ENCODE measurements around the gene ATP6V1G3.

ATP6V1G3 gene

DNA sequence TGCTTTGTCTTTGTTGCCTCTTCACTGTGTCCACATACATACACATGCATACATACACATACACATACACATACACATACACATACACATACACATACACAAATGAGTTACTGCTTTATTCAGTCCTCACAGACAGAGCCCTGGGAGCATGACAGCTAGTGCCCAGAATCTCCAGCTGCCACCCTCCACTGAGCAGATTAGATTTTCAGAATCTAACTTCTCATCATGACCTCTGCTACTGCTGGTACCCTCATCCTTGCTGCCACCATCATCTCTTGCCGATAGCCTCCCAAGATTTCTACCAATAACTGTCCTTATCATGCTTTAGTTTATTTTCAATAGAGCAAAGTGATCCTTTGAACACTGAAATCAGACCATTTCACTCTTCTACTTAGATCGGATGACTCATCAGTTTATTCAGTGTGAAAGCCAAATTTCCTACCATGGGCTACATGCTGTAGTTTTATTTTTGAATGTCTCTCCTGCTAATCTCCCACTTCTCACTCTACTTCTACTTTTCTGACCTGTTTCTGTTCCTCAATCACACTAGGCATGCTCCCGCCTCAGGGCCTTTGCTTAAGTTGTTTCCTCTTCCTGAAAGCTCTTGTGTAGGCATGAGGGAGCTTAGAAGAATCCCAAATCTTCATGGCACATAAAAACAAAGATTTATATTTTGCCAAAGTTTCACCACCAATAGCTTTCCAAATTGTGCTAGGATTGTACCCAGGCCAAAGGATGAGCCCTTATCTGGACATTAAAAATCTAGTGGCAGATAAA is 43.0 kb downstream of the ATP6V1G3 start:
- H3K27ac ChIP-seq (ENCODE audit: extremely low read depth, low read depth, low read length), result no peak overlapping the region
- H3K4me1 ChIP-seq (ENCODE audit: control insufficient read depth, insufficient read depth, low read length), result no peaks in the 10 kb centered on the region
- no peaks in the 10 kb centered on the region for H3K9me3 ChIP-seq (ENCODE audit: control insufficient read depth, insufficient read depth, low read depth, low read length)
- no peak for TF ChIP-seq EGR2 (tag by site-specific recombination; IDR thresholded peaks at IDR 0.05; ENCODE audit: low read depth)
- TF ChIP-seq YY2 (tag by site-specific recombination; IDR thresholded peaks at IDR 0.05), result no peak
- no peak for TF ChIP-seq ZNF239 (tag by site-specific recombination; IDR thresholded peaks at IDR 0.05)
- no peak for TF ChIP-seq ZNF202 (tag by site-specific recombination; IDR thresholded peaks at IDR 0.05; ENCODE audit: borderline replicate concordance)
- no peak for TF ChIP-seq ZNF24 (tag by site-specific recombination; IDR thresholded peaks at IDR 0.05)
- TF ChIP-seq, protein P1, sequence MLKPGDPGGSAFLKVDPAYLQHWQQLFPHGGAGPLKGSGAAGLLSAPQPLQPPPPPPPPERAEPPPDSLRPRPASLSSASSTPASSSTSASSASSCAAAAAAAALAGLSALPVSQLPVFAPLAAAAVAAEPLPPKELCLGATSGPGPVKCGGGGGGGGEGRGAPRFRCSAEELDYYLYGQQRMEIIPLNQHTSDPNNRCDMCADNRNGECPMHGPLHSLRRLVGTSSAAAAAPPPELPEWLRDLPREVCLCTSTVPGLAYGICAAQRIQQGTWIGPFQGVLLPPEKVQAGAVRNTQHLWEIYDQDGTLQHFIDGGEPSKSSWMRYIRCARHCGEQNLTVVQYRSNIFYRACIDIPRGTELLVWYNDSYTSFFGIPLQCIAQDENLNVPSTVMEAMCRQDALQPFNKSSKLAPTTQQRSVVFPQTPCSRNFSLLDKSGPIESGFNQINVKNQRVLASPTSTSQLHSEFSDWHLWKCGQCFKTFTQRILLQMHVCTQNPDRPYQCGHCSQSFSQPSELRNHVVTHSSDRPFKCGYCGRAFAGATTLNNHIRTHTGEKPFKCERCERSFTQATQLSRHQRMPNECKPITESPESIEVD (tag by site-specific recombination; IDR thresholded peaks at IDR 0.05), result no peak
- no peak for TF ChIP-seq ZNF501 (tag by site-specific recombination; IDR thresholded peaks at IDR 0.05)
- no peak for TF ChIP-seq FEZF1 (tag by site-specific recombination; IDR thresholded peaks at IDR 0.05)
- ChIA-PET CTCF (interaction anchor here (0.7 kb wide), 1 partner anchor 26 kb away, joined by 3 read pairs; no protein-coding TSS in a partner anchor), POLR2A (no interaction called here)
- no peaks in the 10 kb centered on the region for H3K36me3 ChIP-seq (ENCODE audit: control insufficient read depth in 2 of 2, insufficient read depth in 1 of 2, low read length in 2 of 2)
- H3K4me3 ChIP-seq (ENCODE audit: low read depth, low read length), result no peak overlapping the region

DNA sequence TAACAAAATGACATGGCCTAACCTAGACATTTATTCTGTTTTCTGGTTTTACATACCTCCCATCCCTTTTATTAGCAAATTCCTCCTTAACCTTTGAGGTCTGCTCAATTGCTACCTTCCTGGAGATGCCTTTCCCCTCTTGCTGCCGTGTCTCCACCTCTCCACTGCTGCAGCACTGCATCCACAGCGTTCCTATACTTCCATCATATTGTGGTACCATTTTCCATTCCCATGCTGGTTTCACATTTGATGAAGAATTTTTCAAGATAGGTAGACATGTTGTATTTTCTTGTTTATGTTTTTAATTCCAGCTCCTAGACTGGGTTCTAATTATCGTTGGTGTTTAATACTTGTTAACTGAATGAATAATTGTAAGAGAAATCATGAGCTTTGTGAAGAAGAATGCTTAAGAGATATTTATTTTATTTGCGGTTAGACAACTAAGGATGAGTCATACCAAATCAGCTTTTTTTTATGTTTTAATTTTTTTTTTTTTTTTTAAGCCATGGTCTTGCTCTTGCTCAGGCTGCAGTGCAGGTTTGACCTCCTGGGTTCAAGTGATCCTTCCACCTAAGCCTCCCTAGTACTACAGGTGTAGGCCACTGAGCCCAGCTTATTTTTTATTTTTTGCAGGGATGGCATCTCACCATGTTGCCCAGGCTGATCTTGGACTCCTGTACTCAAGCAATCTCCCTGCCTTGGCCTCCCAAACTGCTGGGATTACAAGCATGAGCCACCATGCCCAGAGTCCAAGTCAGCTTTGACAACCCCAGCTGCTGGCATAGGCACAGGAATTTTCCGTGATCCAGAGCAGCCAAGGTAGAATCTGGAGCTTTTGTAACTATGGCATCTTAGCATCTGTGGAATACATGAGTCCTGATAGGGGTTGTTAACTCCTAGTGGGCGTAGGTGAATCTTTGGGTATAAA is 44.0 kb downstream of the ATP6V1G3 start:
- no peaks in the 10 kb centered on the region for H3K4me1 ChIP-seq (ENCODE audit: control insufficient read depth, insufficient read depth, low read length)
- H3K9me3 ChIP-seq (ENCODE audit: control insufficient read depth, insufficient read depth, low read depth, low read length), result no peaks in the 10 kb centered on the region
- CTCF ChIA-PET, result interaction anchor here (0.7 kb wide), 1 partner anchor 970 kb away, joined by 4 read pairs; no protein-coding TSS in a partner anchor
- no peak overlapping the region for H3K27ac ChIP-seq (ENCODE audit: extremely low read depth, low read depth, low read length)
- TF ChIP-seq ZNF621 (tag by site-specific recombination; IDR thresholded peaks at IDR 0.05) (no peak), ZNF777 (tag by site-specific recombination; IDR thresholded peaks at IDR 0.05; ENCODE audit: borderline replicate concordance) (no peak), ZNF629 (tag by site-specific recombination; IDR thresholded peaks at IDR 0.05) (no peak), ZSCAN16 (tag by site-specific recombination; IDR thresholded peaks at IDR 0.05) (no peak), ZNF701 (tag by site-specific recombination; IDR thresholded peaks at IDR 0.05) (no peak), ZBTB7A (tag by site-specific recombination; IDR thresholded peaks at IDR 0.05; ENCODE audit: low read depth) (no peak), KLF1 (tag by site-specific recombination; IDR thresholded peaks at IDR 0.05) (no peak), GLI2 (tag by site-specific recombination; IDR thresholded peaks at IDR 0.05; ENCODE audit: borderline replicate concordance, low read depth) (no peak)
- TF ChIP-seq, protein P2, sequence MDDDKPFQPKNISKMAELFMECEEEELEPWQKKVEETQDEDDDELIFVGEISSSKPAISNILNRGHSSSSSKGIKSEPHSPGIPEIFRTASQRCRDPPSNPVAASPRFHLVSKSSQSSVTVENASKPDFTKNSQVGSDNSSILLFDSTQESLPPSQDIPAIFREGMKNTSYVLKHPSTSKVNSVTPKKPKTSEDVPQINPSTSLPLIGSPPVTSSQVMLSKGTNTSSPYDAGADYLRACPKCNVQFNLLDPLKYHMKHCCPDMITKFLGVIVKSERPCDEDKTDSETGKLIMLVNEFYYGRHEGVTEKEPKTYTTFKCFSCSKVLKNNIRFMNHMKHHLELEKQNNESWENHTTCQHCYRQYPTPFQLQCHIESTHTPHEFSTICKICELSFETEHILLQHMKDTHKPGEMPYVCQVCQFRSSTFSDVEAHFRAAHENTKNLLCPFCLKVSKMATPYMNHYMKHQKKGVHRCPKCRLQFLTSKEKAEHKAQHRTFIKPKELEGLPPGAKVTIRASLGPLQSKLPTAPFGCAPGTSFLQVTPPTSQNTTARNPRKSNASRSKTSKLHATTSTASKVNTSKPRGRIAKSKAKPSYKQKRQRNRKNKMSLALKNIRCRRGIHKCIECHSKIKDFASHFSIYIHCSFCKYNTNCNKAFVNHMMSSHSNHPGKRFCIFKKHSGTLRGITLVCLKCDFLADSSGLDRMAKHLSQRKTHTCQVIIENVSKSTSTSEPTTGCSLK (tag by site-specific recombination; IDR thresholded peaks at IDR 0.05), result no peak
- TF ChIP-seq, protein P3, sequence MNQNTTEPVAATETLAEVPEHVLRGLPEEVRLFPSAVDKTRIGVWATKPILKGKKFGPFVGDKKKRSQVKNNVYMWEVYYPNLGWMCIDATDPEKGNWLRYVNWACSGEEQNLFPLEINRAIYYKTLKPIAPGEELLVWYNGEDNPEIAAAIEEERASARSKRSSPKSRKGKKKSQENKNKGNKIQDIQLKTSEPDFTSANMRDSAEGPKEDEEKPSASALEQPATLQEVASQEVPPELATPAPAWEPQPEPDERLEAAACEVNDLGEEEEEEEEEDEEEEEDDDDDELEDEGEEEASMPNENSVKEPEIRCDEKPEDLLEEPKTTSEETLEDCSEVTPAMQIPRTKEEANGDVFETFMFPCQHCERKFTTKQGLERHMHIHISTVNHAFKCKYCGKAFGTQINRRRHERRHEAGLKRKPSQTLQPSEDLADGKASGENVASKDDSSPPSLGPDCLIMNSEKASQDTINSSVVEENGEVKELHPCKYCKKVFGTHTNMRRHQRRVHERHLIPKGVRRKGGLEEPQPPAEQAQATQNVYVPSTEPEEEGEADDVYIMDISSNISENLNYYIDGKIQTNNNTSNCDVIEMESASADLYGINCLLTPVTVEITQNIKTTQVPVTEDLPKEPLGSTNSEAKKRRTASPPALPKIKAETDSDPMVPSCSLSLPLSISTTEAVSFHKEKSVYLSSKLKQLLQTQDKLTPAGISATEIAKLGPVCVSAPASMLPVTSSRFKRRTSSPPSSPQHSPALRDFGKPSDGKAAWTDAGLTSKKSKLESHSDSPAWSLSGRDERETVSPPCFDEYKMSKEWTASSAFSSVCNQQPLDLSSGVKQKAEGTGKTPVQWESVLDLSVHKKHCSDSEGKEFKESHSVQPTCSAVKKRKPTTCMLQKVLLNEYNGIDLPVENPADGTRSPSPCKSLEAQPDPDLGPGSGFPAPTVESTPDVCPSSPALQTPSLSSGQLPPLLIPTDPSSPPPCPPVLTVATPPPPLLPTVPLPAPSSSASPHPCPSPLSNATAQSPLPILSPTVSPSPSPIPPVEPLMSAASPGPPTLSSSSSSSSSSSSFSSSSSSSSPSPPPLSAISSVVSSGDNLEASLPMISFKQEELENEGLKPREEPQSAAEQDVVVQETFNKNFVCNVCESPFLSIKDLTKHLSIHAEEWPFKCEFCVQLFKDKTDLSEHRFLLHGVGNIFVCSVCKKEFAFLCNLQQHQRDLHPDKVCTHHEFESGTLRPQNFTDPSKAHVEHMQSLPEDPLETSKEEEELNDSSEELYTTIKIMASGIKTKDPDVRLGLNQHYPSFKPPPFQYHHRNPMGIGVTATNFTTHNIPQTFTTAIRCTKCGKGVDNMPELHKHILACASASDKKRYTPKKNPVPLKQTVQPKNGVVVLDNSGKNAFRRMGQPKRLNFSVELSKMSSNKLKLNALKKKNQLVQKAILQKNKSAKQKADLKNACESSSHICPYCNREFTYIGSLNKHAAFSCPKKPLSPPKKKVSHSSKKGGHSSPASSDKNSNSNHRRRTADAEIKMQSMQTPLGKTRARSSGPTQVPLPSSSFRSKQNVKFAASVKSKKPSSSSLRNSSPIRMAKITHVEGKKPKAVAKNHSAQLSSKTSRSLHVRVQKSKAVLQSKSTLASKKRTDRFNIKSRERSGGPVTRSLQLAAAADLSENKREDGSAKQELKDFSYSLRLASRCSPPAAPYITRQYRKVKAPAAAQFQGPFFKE (tag by site-specific recombination; IDR thresholded peaks at IDR 0.05; ENCODE audit: borderline replicate concordance), result no peak
- TF ChIP-seq, protein P4, sequence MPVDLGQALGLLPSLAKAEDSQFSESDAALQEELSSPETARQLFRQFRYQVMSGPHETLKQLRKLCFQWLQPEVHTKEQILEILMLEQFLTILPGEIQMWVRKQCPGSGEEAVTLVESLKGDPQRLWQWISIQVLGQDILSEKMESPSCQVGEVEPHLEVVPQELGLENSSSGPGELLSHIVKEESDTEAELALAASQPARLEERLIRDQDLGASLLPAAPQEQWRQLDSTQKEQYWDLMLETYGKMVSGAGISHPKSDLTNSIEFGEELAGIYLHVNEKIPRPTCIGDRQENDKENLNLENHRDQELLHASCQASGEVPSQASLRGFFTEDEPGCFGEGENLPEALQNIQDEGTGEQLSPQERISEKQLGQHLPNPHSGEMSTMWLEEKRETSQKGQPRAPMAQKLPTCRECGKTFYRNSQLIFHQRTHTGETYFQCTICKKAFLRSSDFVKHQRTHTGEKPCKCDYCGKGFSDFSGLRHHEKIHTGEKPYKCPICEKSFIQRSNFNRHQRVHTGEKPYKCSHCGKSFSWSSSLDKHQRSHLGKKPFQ (tag by site-specific recombination; IDR thresholded peaks at IDR 0.05), result no peak
- POLR2A ChIA-PET, result interaction anchor here (0.6 kb wide), 1 partner anchor 586 kb away, joined by 3 read pairs; no protein-coding TSS in a partner anchor
- H3K36me3 ChIP-seq (ENCODE audit: control insufficient read depth in 2 of 2, insufficient read depth in 1 of 2, low read length in 2 of 2), result no peaks in the 10 kb centered on the region
- no peak overlapping the region for H3K4me3 ChIP-seq (ENCODE audit: low read depth, low read length)

Measured in HEK293 (cell line).